Measurements from ENCODE around the gene BCAR3. TPM values are rescaled to one million over a fixed set of nuclear protein-coding genes. Genes with fewer than 3 reads are reported as not detected.

Gene BCAR3
- 14.6 TPM for total RNA-seq

DNA sequence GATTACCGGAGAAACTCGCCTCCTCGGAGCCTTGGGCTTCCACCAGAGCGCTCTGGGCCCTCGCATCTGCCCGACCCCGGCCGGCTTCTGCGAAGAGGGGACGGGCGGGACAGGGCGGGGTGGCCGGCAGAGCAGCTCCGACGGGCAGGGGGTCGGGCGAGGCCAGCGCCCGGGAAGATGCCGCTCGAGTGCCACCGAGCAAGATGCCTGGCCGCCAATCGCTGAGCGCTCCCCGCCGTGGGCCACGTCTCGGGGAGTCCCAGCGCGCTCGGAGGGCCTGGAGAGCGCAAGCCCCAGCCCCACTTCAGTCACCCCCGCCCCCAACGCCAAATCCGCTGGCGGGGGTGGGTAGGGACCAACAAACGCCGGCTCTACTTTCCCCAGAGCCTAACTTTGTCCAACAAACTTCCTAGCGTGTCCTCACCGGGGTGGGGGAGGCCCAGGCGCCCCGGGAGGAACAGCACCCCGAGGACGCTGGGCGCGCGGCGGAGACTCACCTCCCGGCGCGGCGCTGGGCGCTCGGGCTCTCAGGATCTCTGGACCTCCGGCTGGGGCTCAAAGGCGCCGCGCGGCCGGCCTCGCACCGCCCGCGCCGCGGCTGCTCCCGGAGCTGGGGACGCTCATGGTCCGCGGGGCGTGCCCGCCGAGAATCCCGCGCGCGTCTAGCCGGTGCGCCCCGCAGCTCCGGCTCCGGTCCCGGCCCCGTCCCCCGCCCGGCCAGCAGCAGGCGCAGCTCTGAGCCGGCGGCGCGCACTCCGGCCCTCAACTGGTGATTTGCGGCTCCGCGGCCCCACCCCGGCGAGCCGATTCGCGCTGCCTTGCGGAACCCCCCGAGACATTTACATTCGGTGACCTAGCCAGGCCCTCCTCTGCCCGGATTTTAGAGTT lies at the start of gene BCAR3:
TSS of gene BCAR3 (minus strand) at position 737 of the 888 bp plus-strand sequence. CDS start 6,907 bp downstream, outside the sequence.
- peak within 1 kb of the TSS; percentile 66 to 75 (median 69) for H3K9ac ChIP-seq (ENCODE audit: low read depth in 1 of 3, low read length in 3 of 3)
- peak within 1 kb of the TSS; percentile 74 to 82 (median 77) for H3K4me3 ChIP-seq (ENCODE audit: low read length in 3 of 3)
- H3K27ac ChIP-seq (ENCODE audit: low read depth, low read length), result peak within 1 kb of the TSS; percentile 52
- no peaks in the 10 kb centered on the region for H3K27me3 ChIP-seq (ENCODE audit: control insufficient read depth in 3 of 3, insufficient read depth in 3 of 3, low read length in 3 of 3)
- no peaks in the 10 kb centered on the region for H3K9me3 ChIP-seq (ENCODE audit: control insufficient read depth in 3 of 3, low read length in 3 of 3)
- no peaks in the 10 kb centered on the region for H3K36me3 ChIP-seq (ENCODE audit: control insufficient read depth in 3 of 3, insufficient read depth in 3 of 3, low read length in 3 of 3)
- peaks cover 11 to 22% (median 18%) of the 10 kb centered on the region in 3 donors for H3K4me1 ChIP-seq (ENCODE audit: control insufficient read depth in 3 of 3, insufficient read depth in 3 of 3, low read length in 3 of 3)

DNA sequence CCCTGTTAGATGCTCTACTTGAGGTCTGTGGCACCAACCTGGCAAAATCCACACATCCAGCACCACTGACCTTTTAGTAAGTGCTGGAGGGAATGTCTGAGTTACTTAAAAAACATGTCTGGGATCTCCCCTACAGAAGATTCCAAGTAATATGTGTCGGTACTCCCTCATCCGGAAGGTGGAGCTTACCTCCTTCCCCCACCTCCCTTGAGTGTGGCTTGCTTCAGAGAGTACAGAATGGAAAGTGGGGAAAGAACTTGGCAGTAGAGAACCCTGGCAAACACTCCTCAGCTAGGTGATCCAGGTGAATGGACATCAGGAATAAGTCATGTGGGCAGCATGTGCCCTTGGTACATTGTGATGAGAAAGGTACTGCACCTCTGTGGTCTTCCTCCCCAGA lies 49.0 kb upstream of the BCAR3 start:
- Histone ChIP-seq H3K4me3 (ENCODE audit: low read length in 3 of 3) (no peak overlapping the region), H3K36me3 (ENCODE audit: control insufficient read depth in 3 of 3, insufficient read depth in 3 of 3, low read length in 3 of 3) (no peaks in the 10 kb centered on the region), H3K4me1 (ENCODE audit: control insufficient read depth in 3 of 3, insufficient read depth in 3 of 3, low read length in 3 of 3) (peaks cover 0 to 9% (median 2%) of the 10 kb centered on the region in 3 donors), H3K27ac (ENCODE audit: low read depth, low read length) (no peak overlapping the region), H3K27me3 (ENCODE audit: control insufficient read depth in 3 of 3, insufficient read depth in 3 of 3, low read length in 3 of 3) (no peaks in the 10 kb centered on the region), H3K9ac (ENCODE audit: low read depth in 1 of 3, low read length in 3 of 3) (no peak overlapping the region), H3K9me3 (ENCODE audit: control insufficient read depth in 3 of 3, low read length in 3 of 3) (no peaks in the 10 kb centered on the region)

DNA sequence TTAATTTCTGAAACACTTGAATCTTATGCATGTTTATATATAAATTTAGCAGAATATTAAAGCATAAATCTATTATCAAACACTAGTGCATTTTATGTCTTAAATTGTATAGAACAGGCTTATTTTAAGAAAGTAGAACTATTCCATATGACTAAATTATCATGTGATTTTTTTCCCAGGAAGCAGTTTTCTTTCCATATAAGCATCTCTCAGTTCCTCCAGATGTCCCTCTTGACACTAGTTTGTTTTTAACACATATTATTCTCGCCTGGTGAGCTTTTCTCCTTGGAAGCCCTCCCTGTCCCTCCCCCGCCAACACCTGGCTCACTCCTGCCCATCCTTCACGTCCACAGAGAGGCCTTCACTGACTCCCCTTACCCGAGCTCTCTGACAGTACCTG lies 48.3 kb upstream of the BCAR3 start:
- Histone ChIP-seq H3K4me1 (ENCODE audit: control insufficient read depth in 3 of 3, insufficient read depth in 3 of 3, low read length in 3 of 3) (peaks cover 0 to 9% (median 2%) of the 10 kb centered on the region in 3 donors), H3K27ac (ENCODE audit: low read depth, low read length) (no peak overlapping the region), H3K9ac (ENCODE audit: low read depth in 1 of 3, low read length in 3 of 3) (no peak overlapping the region), H3K4me3 (ENCODE audit: low read length in 3 of 3) (no peak overlapping the region), H3K27me3 (ENCODE audit: control insufficient read depth in 3 of 3, insufficient read depth in 3 of 3, low read length in 3 of 3) (no peaks in the 10 kb centered on the region), H3K9me3 (ENCODE audit: control insufficient read depth in 3 of 3, low read length in 3 of 3) (no peaks in the 10 kb centered on the region), H3K36me3 (ENCODE audit: control insufficient read depth in 3 of 3, insufficient read depth in 3 of 3, low read length in 3 of 3) (no peaks in the 10 kb centered on the region)

DNA sequence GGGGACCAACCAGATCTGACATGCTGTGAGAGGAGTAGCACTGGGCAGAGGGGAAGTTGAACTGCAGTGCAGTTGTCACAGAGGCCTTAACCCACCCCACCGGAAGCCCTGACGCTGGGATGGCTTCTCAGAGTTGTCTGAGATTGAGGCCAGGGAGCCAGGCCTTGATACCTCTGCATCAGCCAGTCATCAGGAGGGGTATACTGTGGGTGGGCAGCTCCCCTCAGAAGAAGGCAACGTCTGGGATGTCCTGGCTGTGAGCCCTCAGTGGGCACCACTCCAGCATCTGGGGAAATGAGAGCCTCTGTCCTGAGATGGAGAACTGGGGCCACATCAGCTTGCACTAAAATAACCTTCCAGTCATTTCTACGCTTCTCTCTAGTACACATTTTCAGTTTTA lies 47.9 kb upstream of the BCAR3 start:
- Histone ChIP-seq H3K27ac (ENCODE audit: low read depth, low read length) (no peak overlapping the region), H3K27me3 (ENCODE audit: control insufficient read depth in 3 of 3, insufficient read depth in 3 of 3, low read length in 3 of 3) (no peaks in the 10 kb centered on the region), H3K9me3 (ENCODE audit: control insufficient read depth in 3 of 3, low read length in 3 of 3) (no peaks in the 10 kb centered on the region), H3K36me3 (ENCODE audit: control insufficient read depth in 3 of 3, insufficient read depth in 3 of 3, low read length in 3 of 3) (no peaks in the 10 kb centered on the region), H3K9ac (ENCODE audit: low read depth in 1 of 3, low read length in 3 of 3) (no peak overlapping the region), H3K4me1 (ENCODE audit: control insufficient read depth in 3 of 3, insufficient read depth in 3 of 3, low read length in 3 of 3) (peaks cover 0 to 9% (median 2%) of the 10 kb centered on the region in 3 donors), H3K4me3 (ENCODE audit: low read length in 3 of 3) (no peak overlapping the region)

DNA sequence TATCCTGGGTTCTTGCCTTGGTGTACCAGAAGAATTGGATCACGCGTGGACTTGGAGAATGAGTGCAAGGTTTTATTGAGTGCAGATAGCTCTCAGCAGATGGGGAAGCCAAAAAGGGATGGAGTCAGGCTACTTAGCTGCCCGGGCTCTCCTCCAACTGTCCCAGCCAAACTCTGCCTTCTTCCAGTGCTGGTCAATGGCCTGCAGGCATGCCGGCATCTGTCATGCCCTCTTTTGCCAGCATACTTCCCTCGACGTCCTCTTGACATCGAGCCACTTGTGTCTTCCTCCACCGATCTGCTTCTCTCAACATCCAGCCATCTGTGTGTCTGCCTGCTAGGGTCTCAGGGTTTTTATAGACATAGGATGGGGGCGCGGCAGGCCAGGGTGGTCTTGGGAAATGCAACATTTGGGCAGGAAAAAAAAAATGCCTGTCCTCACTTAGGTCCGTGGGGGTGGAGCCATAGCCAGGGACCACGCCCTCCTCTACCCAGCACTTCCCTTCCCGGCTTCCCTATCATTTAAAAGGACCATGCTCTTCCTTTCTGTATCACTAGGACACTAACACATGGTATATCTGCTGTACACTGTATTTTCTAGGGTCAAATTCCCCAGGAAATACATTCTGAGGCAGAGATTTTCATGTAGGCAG lies 47.0 kb upstream of the BCAR3 start:
- H3K27ac ChIP-seq (ENCODE audit: low read depth, low read length), result no peak overlapping the region

DNA sequence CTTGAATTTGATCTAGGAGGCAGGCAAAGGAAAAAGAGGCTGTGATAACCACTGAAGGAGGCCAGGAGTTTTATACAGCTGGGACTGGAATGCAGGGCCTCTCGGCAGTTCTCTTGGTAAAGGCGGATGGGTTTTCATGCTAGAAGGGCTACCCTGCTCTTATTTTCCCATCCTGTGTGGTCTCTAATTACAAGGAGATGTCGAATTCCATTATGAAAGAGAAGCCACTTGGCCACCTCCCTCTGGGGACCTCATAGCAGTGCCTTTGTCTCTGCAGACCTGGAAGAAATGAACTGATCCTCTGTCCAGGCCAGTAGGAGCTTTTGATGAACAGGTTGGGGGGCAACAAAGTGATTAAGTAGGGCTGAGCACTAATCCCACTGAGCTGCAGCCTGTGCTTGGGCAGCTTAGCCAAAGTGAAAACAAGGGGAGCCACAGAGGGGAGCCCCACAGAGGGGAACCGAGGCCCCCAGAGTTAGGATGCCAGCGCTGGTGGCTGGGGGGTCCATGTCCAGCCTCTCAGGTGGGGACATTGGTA lies 42.2 kb upstream of the BCAR3 start:
- no peaks in the 10 kb centered on the region for H3K36me3 ChIP-seq (ENCODE audit: control insufficient read depth in 3 of 3, insufficient read depth in 3 of 3, low read length in 3 of 3)
- no peaks in the 10 kb centered on the region for H3K27me3 ChIP-seq (ENCODE audit: control insufficient read depth in 3 of 3, insufficient read depth in 3 of 3, low read length in 3 of 3)
- H3K4me3 ChIP-seq (ENCODE audit: low read length in 3 of 3), result no peak overlapping the region
- peaks cover 22 to 35% (median 34%) of the 10 kb centered on the region in 3 donors for H3K4me1 ChIP-seq (ENCODE audit: control insufficient read depth in 3 of 3, insufficient read depth in 3 of 3, low read length in 3 of 3)
- no peaks in the 10 kb centered on the region for H3K9me3 ChIP-seq (ENCODE audit: control insufficient read depth in 3 of 3, low read length in 3 of 3)
- H3K9ac ChIP-seq (ENCODE audit: low read depth in 1 of 3, low read length in 3 of 3), result no peak overlapping the region
- no peak overlapping the region for H3K27ac ChIP-seq (ENCODE audit: low read depth, low read length)

More for the DNA sequence above, 47.0 kb upstream of the BCAR3 start:
- no peaks in the 10 kb centered on the region for H3K9me3 ChIP-seq (ENCODE audit: control insufficient read depth in 3 of 3, low read length in 3 of 3)
- H3K9ac ChIP-seq (ENCODE audit: low read depth in 1 of 3, low read length in 3 of 3), result no peak overlapping the region
- peaks cover 0 to 9% (median 5%) of the 10 kb centered on the region in 3 donors for H3K4me1 ChIP-seq (ENCODE audit: control insufficient read depth in 3 of 3, insufficient read depth in 3 of 3, low read length in 3 of 3)
- H3K4me3 ChIP-seq (ENCODE audit: low read length in 3 of 3), result no peak overlapping the region
- no peaks in the 10 kb centered on the region for H3K27me3 ChIP-seq (ENCODE audit: control insufficient read depth in 3 of 3, insufficient read depth in 3 of 3, low read length in 3 of 3)
- H3K36me3 ChIP-seq (ENCODE audit: control insufficient read depth in 3 of 3, insufficient read depth in 3 of 3, low read length in 3 of 3), result no peaks in the 10 kb centered on the region

DNA sequence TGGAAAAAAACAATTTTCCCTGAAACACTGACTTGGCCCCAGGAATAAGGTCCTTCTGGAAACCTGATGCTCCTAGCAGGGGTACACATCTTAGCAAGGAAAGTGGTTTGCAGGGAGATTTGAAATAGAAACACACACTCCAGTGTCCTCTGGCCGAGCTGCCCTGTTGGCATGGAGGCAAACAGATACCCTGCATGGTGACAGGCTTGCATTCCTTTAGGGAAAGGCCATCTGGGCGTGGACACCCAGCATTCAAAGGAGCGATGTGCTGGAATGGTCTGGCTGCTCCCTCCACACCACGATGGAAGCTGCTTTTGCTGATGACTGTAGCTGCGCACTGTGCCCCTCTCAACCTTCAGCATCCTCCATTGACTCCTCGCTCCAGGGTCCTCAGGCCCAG lies 41.5 kb upstream of the BCAR3 start:
- Histone ChIP-seq H3K9me3 (ENCODE audit: control insufficient read depth in 3 of 3, low read length in 3 of 3) (no peaks in the 10 kb centered on the region), H3K9ac (ENCODE audit: low read depth in 1 of 3, low read length in 3 of 3) (peak overlapping the region in 2 of 3 donors; percentile 14 to 28), H3K27me3 (ENCODE audit: control insufficient read depth in 3 of 3, insufficient read depth in 3 of 3, low read length in 3 of 3) (no peaks in the 10 kb centered on the region), H3K4me1 (ENCODE audit: control insufficient read depth in 3 of 3, insufficient read depth in 3 of 3, low read length in 3 of 3) (peaks cover 22 to 32% (median 28%) of the 10 kb centered on the region in 3 donors), H3K4me3 (ENCODE audit: low read length in 3 of 3) (no peak overlapping the region), H3K36me3 (ENCODE audit: control insufficient read depth in 3 of 3, insufficient read depth in 3 of 3, low read length in 3 of 3) (no peaks in the 10 kb centered on the region), H3K27ac (ENCODE audit: low read depth, low read length) (peak overlapping the region; percentile 30)

DNA sequence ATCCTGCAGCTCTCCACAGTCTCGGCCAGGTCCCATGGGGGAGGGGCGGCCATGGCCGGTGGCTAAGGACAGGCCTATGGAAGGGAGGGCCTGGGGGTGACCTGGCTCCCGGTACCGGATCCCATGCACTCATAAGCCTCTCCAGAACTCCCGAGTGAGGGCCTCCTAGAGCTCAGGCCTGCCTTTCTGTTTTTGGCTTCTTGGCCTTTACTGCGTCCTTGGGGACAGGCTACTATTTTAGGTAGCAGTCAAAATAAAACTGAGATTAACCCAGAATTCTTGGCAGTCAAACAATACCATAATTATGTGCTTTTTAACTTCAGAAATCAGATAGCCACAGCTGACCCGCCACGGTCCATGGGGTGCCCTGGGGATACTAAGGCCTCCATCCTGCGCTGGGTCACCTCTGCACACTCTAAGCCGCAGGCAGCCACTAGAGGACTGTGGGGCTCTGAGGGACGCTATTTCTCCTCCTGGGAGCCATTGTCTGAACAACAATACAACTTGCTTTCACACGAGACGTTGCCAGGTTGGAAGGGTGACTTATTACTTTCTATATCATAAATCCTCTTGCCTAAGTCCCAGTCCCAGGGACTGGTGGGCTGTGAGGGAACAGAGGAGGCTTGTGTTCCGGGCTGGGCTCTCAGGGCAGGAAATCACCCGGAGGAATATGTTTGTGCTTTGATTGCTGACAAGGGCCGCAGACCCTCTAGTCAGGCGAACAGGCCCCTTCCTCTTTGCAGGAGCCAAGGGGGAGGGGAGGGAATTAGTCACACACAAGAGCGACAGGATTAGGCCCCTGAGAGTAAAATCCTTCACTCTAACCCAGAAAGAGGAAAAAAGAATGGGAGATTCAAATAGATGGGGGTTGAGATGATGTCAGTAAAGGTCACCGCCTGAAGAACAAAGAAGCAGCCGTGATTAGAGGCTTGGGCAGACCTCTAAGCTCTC lies 40.7 kb upstream of the BCAR3 start:
- Histone ChIP-seq H3K27ac (ENCODE audit: low read depth, low read length) (peak overlapping the region; percentile 30), H3K36me3 (ENCODE audit: control insufficient read depth in 3 of 3, insufficient read depth in 3 of 3, low read length in 3 of 3) (no peaks in the 10 kb centered on the region), H3K27me3 (ENCODE audit: control insufficient read depth in 3 of 3, insufficient read depth in 3 of 3, low read length in 3 of 3) (no peaks in the 10 kb centered on the region), H3K4me3 (ENCODE audit: low read length in 3 of 3) (peak overlapping the region; percentile 14 to 29 (median 23)), H3K9me3 (ENCODE audit: control insufficient read depth in 3 of 3, low read length in 3 of 3) (no peaks in the 10 kb centered on the region), H3K9ac (ENCODE audit: low read depth in 1 of 3, low read length in 3 of 3) (peak overlapping the region in 2 of 3 donors; percentile 14 to 28), H3K4me1 (ENCODE audit: control insufficient read depth in 3 of 3, insufficient read depth in 3 of 3, low read length in 3 of 3) (peaks cover 22 to 32% (median 27%) of the 10 kb centered on the region in 3 donors)

DNA sequence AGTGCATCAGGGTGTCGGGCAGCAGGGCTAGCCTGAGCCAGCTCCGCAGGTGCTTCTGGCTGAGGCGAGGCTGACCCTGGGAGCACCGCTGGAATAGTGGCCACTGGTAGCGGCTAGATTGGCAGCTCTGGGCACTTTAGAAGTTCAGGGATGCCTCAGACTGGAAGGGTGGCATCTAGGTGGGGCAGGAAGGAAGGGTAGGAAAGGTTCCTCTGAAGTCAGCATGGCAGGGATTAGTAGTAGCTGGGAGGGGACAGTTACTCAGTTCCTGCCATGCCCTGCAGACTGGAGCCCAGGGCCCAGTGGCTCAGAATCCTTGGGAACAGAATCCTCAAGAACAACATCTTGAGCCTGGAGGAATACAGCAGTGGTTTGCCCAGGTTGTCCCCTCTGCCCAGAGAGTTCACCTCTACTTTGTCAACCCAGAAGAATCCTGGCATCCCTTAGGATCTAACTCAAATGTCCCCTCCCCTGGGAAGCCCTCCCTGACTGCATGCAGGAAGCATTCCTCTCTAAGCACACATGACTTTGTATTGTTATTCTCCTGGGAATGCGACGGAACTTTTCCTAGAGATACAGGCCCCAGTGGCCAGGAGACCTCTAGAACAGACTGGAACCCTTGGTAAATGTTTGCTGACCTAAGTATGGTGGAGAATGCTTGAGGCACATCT lies 39.5 kb upstream of the BCAR3 start:
- Histone ChIP-seq H3K27ac (ENCODE audit: low read depth, low read length) (no peak overlapping the region), H3K27me3 (ENCODE audit: control insufficient read depth in 3 of 3, insufficient read depth in 3 of 3, low read length in 3 of 3) (no peaks in the 10 kb centered on the region), H3K9me3 (ENCODE audit: control insufficient read depth in 3 of 3, low read length in 3 of 3) (no peaks in the 10 kb centered on the region), H3K4me1 (ENCODE audit: control insufficient read depth in 3 of 3, insufficient read depth in 3 of 3, low read length in 3 of 3) (peaks cover 22 to 37% (median 34%) of the 10 kb centered on the region in 3 donors), H3K9ac (ENCODE audit: low read depth in 1 of 3, low read length in 3 of 3) (no peak overlapping the region), H3K4me3 (ENCODE audit: low read length in 3 of 3) (no peak overlapping the region), H3K36me3 (ENCODE audit: control insufficient read depth in 3 of 3, insufficient read depth in 3 of 3, low read length in 3 of 3) (no peaks in the 10 kb centered on the region)

Data from skeletal muscle tissue (tissue), 4 donors.